Measurements from ENCODE around the gene KDELR1.

The KDELR1 gene

GRCh38 chr19:48391100-48392005 lies at the start of gene KDELR1:
TSS of gene KDELR1 (minus strand) at chr19:48391551. CDS start at chr19:48391358, 193 bp downstream.
- peak; percentile 90 for TF ChIP-seq CTCF (IDR thresholded peaks at IDR 0.05; ENCODE audit: low read length, missing control alignments)
- DNase-seq (ENCODE audit: low read depth), result peak; percentile 75
- peak within 1 kb of the TSS; percentile 97 for H3K4me3 ChIP-seq (replicated peaks; ENCODE audit: low read depth, low read length)

- TF ChIP-seq CTCF (IDR thresholded peaks at IDR 0.05; ENCODE audit: low read length, missing control alignments), result no peak
- no peak for DNase-seq (ENCODE audit: low read depth)
- H3K4me3 ChIP-seq (replicated peaks; ENCODE audit: low read depth, low read length), result no peak overlapping the region
These were observed 45.2 kb upstream of the KDELR1 start for GRCh38 chr19:48436586-48436985.

- DNase-seq (ENCODE audit: low read depth), result no peak
- TF ChIP-seq CTCF (IDR thresholded peaks at IDR 0.05; ENCODE audit: low read length, missing control alignments), result no peak
- no peak overlapping the region for H3K4me3 ChIP-seq (replicated peaks; ENCODE audit: low read depth, low read length)
These were observed 42.0 kb upstream of the KDELR1 start for GRCh38 chr19:48433337-48433736.

GRCh38 chr19:48428670-48429069 lies 37.3 kb upstream of the KDELR1 start:
- TF ChIP-seq CTCF (IDR thresholded peaks at IDR 0.05; ENCODE audit: low read length, missing control alignments), result no peak
- no peak overlapping the region for H3K4me3 ChIP-seq (replicated peaks; ENCODE audit: low read depth, low read length)
- DNase-seq (ENCODE audit: low read depth), result no peak

- H3K4me3 ChIP-seq (replicated peaks; ENCODE audit: low read depth, low read length), result peak overlapping the region; percentile 8
- no peak for TF ChIP-seq CTCF (IDR thresholded peaks at IDR 0.05; ENCODE audit: low read length, missing control alignments)
- DNase-seq (ENCODE audit: low read depth), result peak; percentile 71
These were observed 33.4 kb upstream of the KDELR1 start for GRCh38 chr19:48424694-48425219.

GRCh38 chr19:48421548-48421947 lies 30.2 kb upstream of the KDELR1 start:
- no peak for TF ChIP-seq CTCF (IDR thresholded peaks at IDR 0.05; ENCODE audit: low read length, missing control alignments)
- no peak overlapping the region for H3K4me3 ChIP-seq (replicated peaks; ENCODE audit: low read depth, low read length)
- DNase-seq (ENCODE audit: low read depth), result no peak

All from fibroblast of pulmonary artery (primary cell).